Smooth muscle cell (in vitro differentiated cells): ENCODE data around the gene IL20RA. TPM values are rescaled to one million over a fixed set of nuclear protein-coding genes. Genes with fewer than 3 reads are reported as not detected.
"Not testable (repeated sequence)": the region's sequence is repeated elsewhere in the genome, so short reads cannot be mapped to it uniquely, and the experiment has no call there.

Experiments
- DNase-seq: peaks from one replicate; lab custom pipeline; 2025; ENCODE audit not compliant: unreplicated experiment; lab: John Stamatoyannopoulos, UW
- H2AFZ ChIP-seq: fragments of 200-600 bp; sonication (generic); 2 replicates; pipeline ENCODE4 v1.6.0; 2016; ENCODE audit warnings: antibody characterized with exemption, low read depth, mild to moderate bottlenecking
- H3F3A ChIP-seq: fragments of 200-600 bp; sonication (generic); 2 replicates; pipeline ENCODE4 v1.6.0; 2017; ENCODE audit warnings: antibody characterized with exemption, low read depth
- H3K27ac ChIP-seq: fragments of 200-600 bp; sonication (generic); 2 replicates; pipeline ENCODE4 v1.5.1; 2016; ENCODE audit warnings: low read depth, mild to moderate bottlenecking
- H3K27me3 ChIP-seq: fragments of 200-600 bp; sonication (generic); 2 replicates; pipeline ENCODE4 v1.6.1; 2016; ENCODE audit warnings: low read depth, mild to moderate bottlenecking
- H3K36me3 ChIP-seq: fragments of 200-600 bp; sonication (generic); 2 replicates; pipeline ENCODE4 v1.5.1; 2016; ENCODE audit warnings: low read depth
- H3K4me1 ChIP-seq: fragments of 200-600 bp; sonication (generic); 2 replicates; pipeline ENCODE4 v1.5.1; 2016; ENCODE audit warnings: low read depth
- H3K4me2 ChIP-seq: fragments of 200-600 bp; sonication (generic); 2 replicates; pipeline ENCODE4 v1.6.0; 2016; ENCODE audit warnings: mild to moderate bottlenecking
- H3K4me3 ChIP-seq: fragments of 200-600 bp; sonication (generic); 2 replicates; pipeline ENCODE4 v1.5.1; 2016; ENCODE audit warnings: mild to moderate bottlenecking
- H3K79me2 ChIP-seq: fragments of 200-600 bp; sonication (generic); 2 replicates; pipeline ENCODE4 v1.6.0; 2016; ENCODE audit warnings: low read depth, mild to moderate bottlenecking
- H3K9ac ChIP-seq: fragments of 200-600 bp; sonication (generic); 2 replicates; pipeline ENCODE4 v1.6.0; 2016; ENCODE audit warnings: low read depth
- H3K9me3 ChIP-seq: fragments of 200-600 bp; sonication (generic); replicated peaks from 2 replicates; pipeline ENCODE4 v1.5.1; 2016; ENCODE audit warnings: low read depth
- H4K20me1 ChIP-seq: fragments of 200-600 bp; sonication (generic); 2 replicates; pipeline ENCODE4 v1.6.0; 2016; ENCODE audit warnings: low read depth
- whole genome bisulfite sequencing: methylation state at CpG from one replicate; pipeline ENCODE4 v1.1.7; 2016; ENCODE audit warnings: low lambda C conversion rate; 5-methylcytosine and 5-hydroxymethylcytosine counted together
- polyA plus RNA-seq: library from polyadenylated mRNA; unstranded; fragments of >200 nt; fragmentation: Nextera tagmentation; extraction: Ambion mirVana; gene quantifications from 2 replicates; pipeline ENCODE4 v1.2.1, GENCODE V29; 2016
- total RNA-seq: library from RNA; depleted of rRNA; stranded (reverse); fragments of >200 nt; gene quantifications from 2 replicates; pipeline ENCODE4 v1.2.3, GENCODE V29; 2014
- TF ChIP-seq, protein P1 (sequence below): fragments of 200-600 bp; sonication (generic); IDR thresholded peaks from 2 replicates; pipeline ENCODE4 v1.5.1; 2017; ENCODE audit warnings: borderline replicate concordance, mild to moderate bottlenecking, antibody characterized with exemption; ENCODE audit not compliant: insufficient read depth, poor library complexity, severe bottlenecking

IL20RA gene
- total and polyA plus RNA-seq, 2 experiments from 2014 or later, result 0.46 to 2.9 TPM

DNA sequence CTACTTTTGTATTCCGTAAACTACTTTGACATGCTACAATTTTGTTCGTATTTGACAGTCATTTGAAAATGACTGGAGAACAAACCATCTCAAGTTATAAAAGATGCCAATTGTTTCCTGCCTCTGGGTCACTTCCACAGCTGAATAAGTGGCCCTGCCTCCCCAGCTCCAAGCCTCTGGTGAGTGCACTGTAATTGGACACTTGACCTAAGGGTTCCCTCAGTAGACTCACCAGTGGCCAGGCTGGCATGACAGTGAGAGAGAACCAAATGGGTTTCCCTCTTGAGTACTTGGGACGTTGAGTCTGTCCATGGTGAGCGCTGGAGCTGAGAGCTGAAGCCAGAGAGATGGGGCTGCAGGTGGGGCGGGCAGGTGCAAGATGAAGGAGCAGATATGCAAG, 65.6 kb downstream of the IL20RA start:
- Histone ChIP-seq H3K27ac (no peak overlapping the region), H3K9ac (no peak overlapping the region), H3K27me3 (peaks cover 18% of the 10 kb centered on the region), H3F3A (no peaks in the 10 kb centered on the region), H4K20me1 (no peaks in the 10 kb centered on the region), H3K9me3 (no peaks in the 10 kb centered on the region), H3K4me3 (no peak overlapping the region), H3K4me1 (no peaks in the 10 kb centered on the region), H3K36me3 (no peaks in the 10 kb centered on the region), H2AFZ (no peak overlapping the region), H3K79me2 (no peaks in the 10 kb centered on the region), H3K4me2 (no peak overlapping the region)
- TF ChIP-seq, protein P1, sequence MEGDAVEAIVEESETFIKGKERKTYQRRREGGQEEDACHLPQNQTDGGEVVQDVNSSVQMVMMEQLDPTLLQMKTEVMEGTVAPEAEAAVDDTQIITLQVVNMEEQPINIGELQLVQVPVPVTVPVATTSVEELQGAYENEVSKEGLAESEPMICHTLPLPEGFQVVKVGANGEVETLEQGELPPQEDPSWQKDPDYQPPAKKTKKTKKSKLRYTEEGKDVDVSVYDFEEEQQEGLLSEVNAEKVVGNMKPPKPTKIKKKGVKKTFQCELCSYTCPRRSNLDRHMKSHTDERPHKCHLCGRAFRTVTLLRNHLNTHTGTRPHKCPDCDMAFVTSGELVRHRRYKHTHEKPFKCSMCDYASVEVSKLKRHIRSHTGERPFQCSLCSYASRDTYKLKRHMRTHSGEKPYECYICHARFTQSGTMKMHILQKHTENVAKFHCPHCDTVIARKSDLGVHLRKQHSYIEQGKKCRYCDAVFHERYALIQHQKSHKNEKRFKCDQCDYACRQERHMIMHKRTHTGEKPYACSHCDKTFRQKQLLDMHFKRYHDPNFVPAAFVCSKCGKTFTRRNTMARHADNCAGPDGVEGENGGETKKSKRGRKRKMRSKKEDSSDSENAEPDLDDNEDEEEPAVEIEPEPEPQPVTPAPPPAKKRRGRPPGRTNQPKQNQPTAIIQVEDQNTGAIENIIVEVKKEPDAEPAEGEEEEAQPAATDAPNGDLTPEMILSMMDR, result no peak
- no peak for DNase-seq
- WGBS, result 88% methylated on average over 5 of the region's 5 CpGs

DNA sequence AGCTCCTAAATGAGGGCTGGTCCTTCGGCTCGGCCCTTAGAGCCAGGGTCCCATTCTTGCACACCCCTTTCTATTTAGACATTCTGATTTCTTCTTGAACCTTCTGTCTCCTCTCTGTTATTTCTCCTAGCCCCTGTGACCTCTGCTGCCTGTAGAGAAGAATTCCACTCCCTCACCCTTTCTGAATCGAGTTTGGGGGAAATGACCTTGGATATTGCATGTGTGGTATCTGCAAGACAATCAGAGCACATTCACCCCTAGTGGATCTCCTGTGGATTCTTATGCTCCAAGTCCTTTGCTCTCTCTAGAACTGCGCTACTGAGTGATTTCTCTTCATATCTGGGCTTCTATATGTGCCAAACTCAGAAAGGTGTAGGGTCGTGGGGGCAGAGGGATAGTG, 67.7 kb downstream of the IL20RA start:
- TF ChIP-seq, protein P1, result no peak
- H4K20me1 ChIP-seq, result no peaks in the 10 kb centered on the region
- H3K27me3 ChIP-seq, result peaks cover 19% of the 10 kb centered on the region
- no peaks in the 10 kb centered on the region for H3K36me3 ChIP-seq
- H3K9ac ChIP-seq, result no peak overlapping the region
- no peaks in the 10 kb centered on the region for H3F3A ChIP-seq
- no peak overlapping the region for H2AFZ ChIP-seq
- no peak overlapping the region for H3K4me3 ChIP-seq
- H3K27ac ChIP-seq, result no peak overlapping the region
- 76% methylated on average over 5 of the region's 5 CpGs for WGBS
- no peaks in the 10 kb centered on the region for H3K4me1 ChIP-seq
- no peak for DNase-seq
- H3K9me3 ChIP-seq, result no peaks in the 10 kb centered on the region
- no peaks in the 10 kb centered on the region for H3K79me2 ChIP-seq
- H3K4me2 ChIP-seq, result no peak overlapping the region

DNA sequence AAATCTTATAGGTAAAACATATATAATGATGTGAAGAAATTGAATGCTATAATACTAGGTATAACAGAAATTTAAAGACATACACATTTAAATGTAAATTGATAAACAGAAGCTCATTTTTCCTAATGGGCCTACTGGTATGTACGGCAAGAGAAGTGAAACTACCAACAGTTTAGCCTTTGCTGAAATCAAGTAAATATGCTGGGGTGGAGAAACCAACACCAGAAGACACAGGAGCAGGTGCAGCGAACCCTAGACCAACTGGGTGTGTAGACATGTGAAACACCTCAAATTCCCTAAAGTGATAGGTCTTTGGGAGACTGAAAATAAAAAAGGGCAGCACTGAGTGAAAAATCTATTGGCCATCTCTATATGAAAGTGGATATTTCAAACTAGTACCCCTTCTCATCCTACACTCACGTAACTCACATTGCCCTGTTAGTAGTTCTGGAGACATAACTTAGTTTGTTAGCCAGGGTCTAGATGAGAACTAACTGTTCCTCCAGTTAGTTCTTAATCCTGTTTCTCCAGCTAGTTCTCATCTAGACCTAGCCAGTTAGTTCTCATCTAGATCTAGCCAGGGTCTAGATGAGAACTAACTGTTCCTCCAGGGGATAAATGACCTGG, 69.6 kb downstream of the IL20RA start:
- H3K79me2 ChIP-seq, result no peaks in the 10 kb centered on the region
- DNase-seq, result no peak
- TF ChIP-seq, protein P1, result no peak

DNA sequence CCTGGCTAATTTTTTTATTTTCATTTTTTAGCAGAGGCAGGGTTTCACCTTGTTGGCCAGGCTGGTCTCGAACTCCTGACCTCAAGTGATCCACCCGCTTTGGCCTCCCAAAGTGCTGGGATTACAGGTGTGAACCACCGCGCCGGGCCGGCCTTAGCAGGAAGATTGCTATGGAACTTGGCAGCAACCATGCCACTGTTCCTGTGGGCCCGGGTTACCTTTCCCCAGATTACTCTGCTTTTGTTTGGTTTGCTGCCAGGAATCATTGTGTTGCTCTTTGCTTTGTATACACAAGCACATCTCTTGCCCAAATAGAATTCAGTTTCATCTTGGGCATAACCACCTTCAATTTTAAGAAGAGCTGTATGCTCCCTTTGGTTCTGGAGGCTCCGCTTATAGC, 71.0 kb downstream of the IL20RA start:
- H2AFZ ChIP-seq, DNase-seq: not testable (repeated sequence)
- 97% methylated on average over 8 of the region's 8 CpGs for WGBS

More for the DNA sequence above, 69.6 kb downstream of the IL20RA start:
- Histone ChIP-seq H3F3A (no peaks in the 10 kb centered on the region), H4K20me1 (no peaks in the 10 kb centered on the region), H3K4me3 (no peak overlapping the region), H3K9ac (no peak overlapping the region), H3K9me3 (no peaks in the 10 kb centered on the region), H3K27ac (no peak overlapping the region), H3K36me3 (no peaks in the 10 kb centered on the region), H3K27me3 (peaks cover 20% of the 10 kb centered on the region), H3K4me2 (no peak overlapping the region), H3K4me1 (no peaks in the 10 kb centered on the region), H2AFZ (no peak overlapping the region)
- 100% methylated on average over 3 of the region's 3 CpGs for WGBS

More for the DNA sequence above, 71.0 kb downstream of the IL20RA start:
- H3K9me3 ChIP-seq, H3K4me2 ChIP-seq, H3K9ac ChIP-seq, H3F3A ChIP-seq, H3K4me1 ChIP-seq, H3K27ac ChIP-seq, H4K20me1 ChIP-seq, H3K4me3 ChIP-seq, H3K79me2 ChIP-seq, H3K36me3 ChIP-seq: not testable (repeated sequence)
- peaks cover 15% of the 10 kb centered on the region for H3K27me3 ChIP-seq
